GM12892 (cell line): ENCODE measurements around the gene KAT6B.
"Not testable (repeated sequence)": the region's sequence is repeated elsewhere in the genome, so short reads cannot be mapped to it uniquely, and the experiment has no call there.

ENCODE experiments used
- DNase-seq: peaks from one replicate; pipeline ENCODE4 v3.0.0; 2011; ENCODE audit not compliant: insufficient read length
- FAIRE-seq: peaks from 2 replicates; lab custom pipeline; 2011; peaks lifted over from hg19 to GRCh38; lab: Jason Lieb, UNC
- POLR2A ChIP-seq: IDR thresholded peaks from 2 replicates; pipeline ENCODE4 v1.6.1; 2011; ENCODE audit warnings: low read depth, low read length, control low read depth
- POLR2AphosphoS5 ChIP-seq: IDR thresholded peaks from 2 replicates; pipeline ENCODE4 v1.6.1; 2011; ENCODE audit warnings: low read depth, low read length, control low read depth
- TAF1 ChIP-seq: IDR thresholded peaks from 2 replicates; pipeline ENCODE4 v1.6.1; 2011; ENCODE audit warnings: low read depth, mild to moderate bottlenecking, control low read depth, low read length, borderline replicate concordance

KAT6B gene

DNA sequence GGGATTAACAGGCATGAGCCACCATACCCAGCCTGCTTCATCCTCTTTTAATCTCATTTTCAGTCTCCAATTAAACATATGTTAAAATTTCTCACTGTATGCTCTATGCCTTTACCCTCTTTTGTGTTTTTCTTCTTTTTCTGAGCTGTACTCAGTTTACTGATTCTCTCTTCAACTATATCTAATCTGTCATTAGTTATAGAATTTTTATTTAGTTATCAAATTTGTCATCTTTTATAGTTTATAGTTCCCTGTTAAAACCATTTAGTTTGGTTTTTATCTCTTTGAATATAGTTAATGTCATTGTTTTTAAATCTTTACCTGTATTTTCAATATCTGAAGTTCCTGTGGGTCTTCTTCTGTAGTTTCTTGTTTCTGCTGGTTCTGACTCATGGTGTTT lies 93.3 kb downstream of the KAT6B start:
- TF ChIP-seq POLR2AphosphoS5 (no peak), TAF1 (no peak), POLR2A (no peak)
- FAIRE-seq (no peak), DNase-seq (no peak)

DNA sequence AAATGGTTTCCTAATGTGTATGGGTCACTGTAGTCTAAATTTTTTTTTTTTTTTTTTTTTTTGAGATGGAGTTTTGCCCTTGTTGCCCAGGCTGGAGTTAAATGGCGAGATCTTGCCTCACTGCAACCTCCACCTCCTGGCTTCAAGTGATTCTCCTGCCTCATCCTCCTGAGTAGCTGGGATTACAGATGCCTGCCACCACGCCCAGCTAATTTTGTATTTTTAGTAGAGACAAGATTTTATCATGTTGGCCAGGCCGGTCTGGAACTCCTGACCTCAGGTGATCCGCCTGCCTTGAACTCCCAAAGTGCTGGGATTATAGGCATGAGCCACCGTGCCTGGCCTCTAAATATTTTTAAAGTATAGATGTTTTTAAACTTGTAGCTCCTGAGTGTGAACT lies 94.7 kb downstream of the KAT6B start:
- FAIRE-seq, DNase-seq: not testable (repeated sequence)

DNA sequence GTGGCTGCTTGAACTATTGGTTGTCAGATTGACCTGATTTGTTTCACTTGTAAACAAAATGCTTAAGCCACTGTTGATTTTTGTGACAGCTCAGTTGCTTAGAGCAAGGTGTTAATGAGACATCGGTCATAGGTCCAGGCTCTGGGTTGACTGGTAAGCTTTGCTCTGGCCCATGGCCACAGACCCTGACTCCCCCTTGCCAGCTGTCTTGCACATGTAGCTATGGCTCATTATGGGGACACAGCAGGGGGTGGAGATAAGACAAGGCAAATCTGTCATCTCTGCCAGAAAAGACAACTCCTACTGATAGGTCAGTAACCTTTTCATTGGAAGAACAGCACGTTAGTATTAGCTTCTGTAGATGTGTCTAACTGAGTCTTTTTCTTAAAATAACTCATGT lies 95.3 kb downstream of the KAT6B start:
- FAIRE-seq = no peak
- TF ChIP-seq TAF1 (no peak), POLR2A (no peak), POLR2AphosphoS5 (no peak)
- DNase-seq = no peak

DNA sequence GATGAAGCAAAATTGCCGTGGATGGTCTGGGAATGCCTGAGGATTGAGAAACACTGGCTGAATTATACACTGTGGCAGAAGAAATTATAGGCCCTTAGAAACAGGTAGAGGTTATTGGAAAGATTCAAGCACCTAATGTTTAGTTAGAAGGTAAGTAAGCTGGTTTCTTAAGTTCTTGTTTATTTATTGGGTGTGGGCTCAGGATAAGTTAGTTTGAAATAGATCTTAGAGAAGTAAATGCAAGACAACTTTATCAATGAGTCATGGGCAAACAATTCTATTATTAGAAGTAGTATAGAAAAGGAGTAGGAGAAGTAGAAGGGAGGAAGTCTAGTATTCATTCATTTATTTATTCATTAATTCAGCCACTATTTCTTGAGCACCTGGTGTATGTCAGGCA lies 96.5 kb downstream of the KAT6B start:
- no peak for FAIRE-seq
- no peak for DNase-seq
- TF ChIP-seq POLR2AphosphoS5 (no peak), POLR2A (no peak), TAF1 (no peak)

DNA sequence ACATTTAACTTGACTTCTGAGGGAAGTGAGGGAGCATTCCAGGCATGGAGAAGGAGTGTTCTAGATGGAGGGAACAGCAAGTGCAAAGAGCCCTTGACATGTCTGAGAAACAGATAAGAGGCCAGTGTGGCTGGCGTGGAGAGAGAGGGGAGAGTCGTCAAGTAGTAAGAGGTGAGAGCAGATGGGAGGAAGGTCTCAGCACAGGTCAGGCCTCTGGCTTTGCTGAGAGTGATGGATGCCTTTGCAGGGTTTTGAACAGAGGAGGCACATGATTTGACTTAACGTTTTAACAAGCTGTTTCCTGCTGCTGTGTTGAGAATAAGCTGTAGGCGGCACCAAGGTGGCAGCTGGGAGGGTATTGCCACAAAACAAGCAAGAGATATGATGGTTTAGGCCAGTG lies 97.2 kb downstream of the KAT6B start:
- FAIRE-seq = no peak
- DNase-seq = no peak
- TF ChIP-seq TAF1 (no peak), POLR2A (no peak), POLR2AphosphoS5 (no peak)

DNA sequence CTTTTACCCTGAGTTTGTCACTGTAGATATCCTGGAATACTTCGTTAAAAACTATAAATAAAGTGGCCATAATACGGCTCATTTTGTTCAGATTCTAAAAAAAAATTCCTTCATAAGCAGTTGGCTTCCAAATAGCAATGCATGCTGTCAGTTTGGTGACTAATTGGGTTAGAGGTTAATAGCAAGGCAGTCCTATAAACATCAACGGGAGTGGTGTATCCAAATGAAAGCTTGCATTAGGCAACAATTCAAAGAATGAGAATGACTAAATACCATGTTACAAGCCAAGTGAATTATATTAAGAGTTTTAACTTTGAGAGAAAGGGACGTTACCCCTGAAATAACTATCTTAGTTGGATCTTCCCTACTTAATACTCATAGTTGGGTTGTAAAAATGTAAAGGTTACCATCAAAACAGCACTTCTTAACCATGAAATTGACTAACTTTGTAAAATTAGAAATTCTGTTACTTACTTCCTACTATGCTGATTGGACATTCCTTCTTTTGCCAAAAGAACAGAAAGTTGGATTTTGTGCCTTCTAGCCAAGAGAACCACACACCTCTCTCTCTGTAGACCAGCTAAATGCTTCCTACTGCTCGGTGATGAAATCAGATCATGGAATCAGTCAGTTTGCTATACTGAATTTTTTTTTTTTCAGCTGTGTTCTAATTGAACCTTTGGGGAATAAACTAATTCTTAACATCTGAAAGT lies 98.0 kb downstream of the KAT6B start:
- no peak for DNase-seq
- FAIRE-seq = no peak
- TF ChIP-seq POLR2AphosphoS5 = no peak
- no peak for TF ChIP-seq POLR2A
- TF ChIP-seq TAF1 = no peak

DNA sequence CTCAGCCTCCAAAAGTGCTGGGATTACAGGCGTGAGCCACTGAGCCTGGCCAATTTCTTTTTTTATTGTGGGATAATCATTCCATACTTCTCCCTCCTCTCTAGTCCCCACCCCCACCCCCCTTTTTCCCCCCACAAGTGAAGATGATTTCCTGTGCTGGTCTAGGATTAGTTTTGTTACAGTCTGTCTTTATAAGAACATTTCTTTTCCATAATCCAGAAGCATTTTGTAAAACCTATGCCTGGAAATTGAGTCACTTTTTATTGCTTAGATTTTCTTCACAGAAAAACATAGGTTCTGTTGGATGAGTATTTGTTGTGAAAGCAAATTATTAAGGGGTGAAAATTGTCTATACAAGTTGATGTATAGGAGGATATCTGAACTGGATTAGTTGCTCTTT lies 98.9 kb downstream of the KAT6B start:
- no peak for DNase-seq
- FAIRE-seq = no peak
- no peak for TF ChIP-seq POLR2A
- TF ChIP-seq TAF1 = no peak
- TF ChIP-seq POLR2AphosphoS5 = no peak

DNA sequence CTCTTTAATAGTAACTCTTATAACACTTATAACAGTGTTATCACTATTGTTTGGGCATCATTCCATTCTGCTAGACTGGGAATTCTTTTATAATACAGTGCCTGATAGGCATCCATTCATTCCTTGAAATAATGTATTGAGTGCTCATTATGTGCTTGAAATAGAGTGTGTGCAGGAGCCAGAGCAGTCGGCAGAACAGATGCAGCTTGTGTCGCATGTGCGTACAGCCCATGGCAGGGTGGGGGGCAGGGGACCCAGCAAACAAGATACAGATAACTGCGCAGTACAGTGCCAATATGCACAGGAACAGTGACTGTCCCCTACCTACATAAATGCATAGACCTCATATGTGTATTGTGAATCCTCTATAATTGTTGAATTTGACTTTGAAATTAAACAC lies 99.3 kb downstream of the KAT6B start:
- TF ChIP-seq POLR2A (no peak), TAF1 (no peak), POLR2AphosphoS5 (no peak)
- no peak for DNase-seq
- FAIRE-seq = no peak

DNA sequence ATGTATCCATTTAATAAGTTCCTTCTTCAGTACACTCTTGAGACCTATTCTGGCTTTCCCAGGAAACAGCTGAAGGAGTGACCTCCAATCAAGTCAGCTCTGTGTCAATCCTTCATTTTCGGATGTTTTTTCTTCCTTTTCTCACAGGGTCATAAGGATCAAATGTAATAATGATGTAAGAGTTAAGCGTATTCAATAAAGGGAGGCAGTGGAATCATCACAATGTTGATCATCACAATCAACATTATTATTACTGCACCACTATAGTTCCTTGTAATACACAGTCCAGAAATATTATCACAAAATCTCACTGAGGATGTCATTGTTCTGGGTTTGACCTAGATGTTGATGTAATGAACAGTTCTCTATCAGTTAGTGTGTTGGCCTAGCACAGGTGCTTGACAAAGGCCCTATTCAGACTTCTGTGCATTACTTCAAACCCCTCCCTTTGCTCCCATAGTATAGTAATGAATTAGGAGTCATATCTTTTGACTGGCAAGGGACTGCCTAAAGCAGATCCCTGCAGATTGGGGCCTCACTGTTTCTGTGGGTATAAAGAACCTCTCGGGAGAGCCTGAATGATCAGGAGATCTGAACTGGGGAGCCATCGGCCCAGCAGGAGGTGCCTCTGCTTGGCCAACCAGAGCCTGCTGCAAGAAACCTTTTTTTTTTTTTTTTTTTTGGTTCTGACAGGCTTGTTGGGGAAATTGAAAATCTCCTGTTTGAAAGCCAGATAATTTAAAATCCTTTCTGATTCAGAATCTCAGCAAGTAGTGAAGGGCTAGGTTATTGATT lies 100.6 kb downstream of the KAT6B start:
- no peak for TF ChIP-seq POLR2AphosphoS5
- no peak for TF ChIP-seq TAF1
- TF ChIP-seq POLR2A = no peak
- no peak for FAIRE-seq
- no peak for DNase-seq

DNA sequence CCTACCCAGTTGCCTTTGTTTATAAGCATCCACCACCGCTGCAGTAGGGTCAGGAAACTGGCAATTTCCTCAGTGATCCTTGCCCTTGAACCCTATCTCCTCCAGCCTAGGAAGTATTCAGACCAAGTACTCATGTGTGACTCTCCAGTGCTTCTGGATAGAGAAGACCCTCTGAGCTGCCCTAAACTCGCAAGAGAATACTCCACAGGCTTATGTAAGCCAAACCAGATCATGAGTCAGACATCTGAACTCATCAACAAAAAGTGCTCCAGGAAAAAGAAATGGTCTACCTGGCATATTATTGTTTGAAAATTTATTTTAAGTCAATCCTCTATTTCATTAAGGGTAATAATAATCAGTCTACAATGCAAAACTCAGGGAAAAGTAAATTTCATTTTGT lies 101.3 kb downstream of the KAT6B start:
- DNase-seq = no peak
- no peak for FAIRE-seq
- TF ChIP-seq TAF1 (no peak), POLR2AphosphoS5 (no peak), POLR2A (no peak)

DNA sequence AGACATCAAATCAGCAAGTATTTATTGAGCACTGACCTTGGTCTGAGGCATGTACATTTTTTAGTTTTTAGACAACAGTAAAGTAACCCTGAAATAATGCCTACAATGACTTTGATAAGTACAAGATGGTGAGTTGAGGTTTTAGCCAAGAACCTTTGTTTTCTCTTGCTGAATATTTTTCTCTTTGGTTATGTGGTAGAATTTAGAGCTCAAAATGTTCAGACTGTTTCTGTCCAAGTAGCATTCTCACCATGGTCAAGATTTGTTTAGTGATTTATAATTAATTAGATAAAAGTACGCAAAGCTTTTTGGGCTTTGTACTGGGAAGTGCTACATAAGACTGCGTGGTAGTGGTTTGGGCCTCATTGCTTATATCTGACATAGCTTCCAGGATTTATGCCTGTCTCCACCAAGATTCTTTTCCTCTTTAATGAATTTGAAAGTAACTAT lies 102.4 kb downstream of the KAT6B start:
- DNase-seq (no peak), FAIRE-seq (no peak)
- TF ChIP-seq POLR2A (no peak), TAF1 (no peak), POLR2AphosphoS5 (no peak)

DNA sequence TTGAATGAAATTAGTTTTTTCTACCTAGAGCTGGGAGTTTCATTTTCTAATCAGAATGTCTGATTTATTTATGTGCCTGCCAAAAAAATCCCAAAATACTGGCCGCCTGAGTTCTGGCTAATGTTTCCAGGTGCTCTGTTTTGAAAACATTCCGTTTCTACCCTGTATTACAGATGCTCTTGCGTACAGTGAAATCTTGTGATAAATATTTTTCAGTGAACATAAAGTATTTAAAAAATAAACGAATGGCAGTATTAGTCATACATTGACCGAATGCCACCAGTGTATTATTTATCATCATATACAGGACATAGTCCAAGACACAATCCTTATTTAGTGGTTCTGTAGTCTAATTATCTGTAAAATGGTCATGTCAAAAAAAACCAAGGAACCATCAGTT lies 102.8 kb downstream of the KAT6B start:
- DNase-seq = no peak
- no peak for FAIRE-seq
- TF ChIP-seq TAF1 (no peak), POLR2AphosphoS5 (no peak)

DNA sequence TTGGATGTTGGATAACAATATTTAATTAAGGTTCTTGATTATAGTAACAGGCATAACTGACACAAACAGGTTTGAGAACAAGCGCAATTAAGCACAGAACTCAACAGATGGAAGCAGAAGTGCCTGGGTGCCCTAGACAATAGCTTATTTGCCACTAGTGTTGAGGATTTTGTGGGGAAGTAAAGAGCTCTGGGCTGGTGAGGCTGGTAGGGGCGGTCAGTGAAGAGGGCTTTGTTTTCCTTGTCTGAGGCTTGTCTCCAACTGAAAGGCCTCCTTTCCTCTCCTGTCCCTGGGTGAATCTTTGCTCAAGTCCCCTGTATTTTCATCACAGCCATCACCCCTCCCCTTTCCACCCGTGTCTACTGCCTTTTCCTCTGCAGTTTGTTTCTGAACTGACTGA lies 104.6 kb downstream of the KAT6B start:
- FAIRE-seq (no peak), DNase-seq (no peak)
- TF ChIP-seq POLR2A (no peak), TAF1 (no peak), POLR2AphosphoS5 (no peak)
